Measurements from ENCODE around the gene MYO7A.

MYO7A gene

GRCh38 chr11:77127920-77128691 is at the start of gene MYO7A:
TSS of gene MYO7A (plus strand) at chr11:77128246. CDS start at chr11:77130635, 2,389 bp downstream.
- no peak for DNase-seq

GRCh38 chr11:77079666-77080065 is 48.4 kb upstream of the MYO7A start:
- no peak for DNase-seq

- DNase-seq: no peak
Observed at GRCh38 chr11:77080643-77081210, 47.3 kb upstream of the MYO7A start.

GRCh38 chr11:77081381-77081851 is 46.6 kb upstream of the MYO7A start:
- DNase-seq: no peak

DNA sequence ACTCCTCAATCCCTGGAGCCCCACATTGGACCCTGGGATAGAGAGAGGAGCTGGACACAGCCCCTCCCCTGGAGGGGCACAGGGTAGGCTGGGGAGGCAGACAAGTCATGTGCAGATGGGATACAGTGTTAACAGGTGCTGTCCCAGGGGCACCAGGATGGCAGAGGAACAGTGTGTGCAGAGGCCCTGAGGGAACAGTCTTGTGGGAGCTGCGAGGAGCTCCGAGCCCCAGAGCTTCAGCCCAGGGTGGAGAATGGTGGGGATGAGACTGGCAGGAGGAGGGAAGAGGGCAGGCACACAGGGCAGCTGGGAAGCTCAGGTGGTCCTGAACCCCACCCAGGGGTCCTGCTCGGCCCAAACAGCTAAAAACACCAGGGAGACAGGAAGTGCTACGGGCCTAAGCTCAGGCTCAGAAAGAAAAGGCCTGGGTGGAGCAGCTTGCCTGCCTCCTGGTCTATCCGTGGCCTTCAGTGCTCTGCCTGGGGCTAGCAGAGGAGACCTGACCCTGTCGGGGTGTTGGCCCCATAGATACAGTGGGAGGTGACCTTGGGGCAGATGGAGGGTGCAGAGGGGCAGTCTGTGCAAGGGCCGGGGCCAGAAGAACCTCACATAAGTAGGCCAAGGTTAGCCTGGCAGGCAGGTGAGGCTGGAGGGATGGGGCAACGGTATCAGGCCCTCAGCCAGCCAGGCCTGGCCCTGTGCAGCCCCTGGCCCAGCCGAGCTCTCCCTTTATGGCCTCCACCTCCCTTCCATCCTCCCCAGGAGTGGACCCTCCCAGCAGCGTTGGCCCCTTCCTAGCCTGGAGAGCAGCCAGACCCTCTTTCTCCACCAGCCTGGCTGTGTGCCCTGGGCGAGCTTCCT is 45.8 kb upstream of the MYO7A start:
- DNase-seq: no peak

- no peak for DNase-seq
Observed at GRCh38 chr11:77082838-77083565, 45.0 kb upstream of the MYO7A start.

DNA sequence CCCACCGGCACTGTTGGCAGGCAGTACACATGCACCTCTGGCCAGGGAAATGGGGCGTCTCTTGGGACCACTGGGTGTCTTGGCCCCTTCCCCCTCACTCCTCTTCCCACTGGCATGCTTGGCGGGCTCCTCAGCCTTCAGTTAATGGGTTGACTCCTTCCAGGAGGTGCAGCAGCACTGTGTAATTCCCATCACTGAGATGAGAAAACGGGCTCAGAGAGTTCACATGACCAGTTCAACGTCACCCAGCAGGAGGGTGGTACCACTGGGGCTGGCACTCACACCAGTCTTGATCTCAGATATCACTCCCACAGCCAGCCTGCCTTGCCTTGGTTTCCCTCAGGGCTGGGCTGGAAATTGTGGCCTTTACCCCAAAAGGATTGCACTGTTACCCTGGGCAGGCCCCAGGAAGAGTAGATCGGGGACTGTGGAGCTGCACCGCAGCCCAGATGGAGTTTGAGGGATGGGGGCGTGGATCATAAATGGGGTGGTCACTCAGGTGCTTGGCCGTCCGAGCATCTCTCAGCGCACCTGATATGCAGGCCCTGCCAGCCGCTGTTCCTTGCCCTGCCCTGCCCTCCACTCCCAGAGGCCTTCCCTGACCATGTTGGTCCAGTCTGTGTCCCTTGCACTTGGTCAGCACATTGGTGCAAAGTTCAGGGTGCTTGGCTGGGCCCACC is 44.3 kb upstream of the MYO7A start:
- no peak for DNase-seq

- DNase-seq: no peak
Observed at GRCh38 chr11:77084581-77085191, 43.4 kb upstream of the MYO7A start.

DNA sequence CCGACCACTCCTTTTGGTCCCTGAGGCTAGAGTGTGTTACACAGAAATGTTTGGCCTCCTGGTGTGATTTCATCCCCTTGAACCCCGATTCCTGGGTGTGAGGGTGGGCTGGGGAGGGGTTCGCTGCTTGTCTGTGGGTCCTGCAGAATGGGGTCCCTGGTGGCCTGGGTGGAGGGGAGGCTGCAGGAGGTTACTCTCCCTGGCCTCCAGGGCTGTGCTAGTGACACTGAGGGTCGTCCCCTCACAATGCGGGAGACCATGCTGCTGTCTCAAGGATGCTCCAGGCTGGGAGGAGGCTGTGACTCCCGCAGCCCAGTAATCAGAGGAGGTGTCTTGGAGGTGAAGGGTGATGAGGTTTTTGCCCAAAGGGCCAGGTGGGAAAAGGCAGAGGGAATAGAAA is 42.4 kb upstream of the MYO7A start:
- no peak for DNase-seq

DNA sequence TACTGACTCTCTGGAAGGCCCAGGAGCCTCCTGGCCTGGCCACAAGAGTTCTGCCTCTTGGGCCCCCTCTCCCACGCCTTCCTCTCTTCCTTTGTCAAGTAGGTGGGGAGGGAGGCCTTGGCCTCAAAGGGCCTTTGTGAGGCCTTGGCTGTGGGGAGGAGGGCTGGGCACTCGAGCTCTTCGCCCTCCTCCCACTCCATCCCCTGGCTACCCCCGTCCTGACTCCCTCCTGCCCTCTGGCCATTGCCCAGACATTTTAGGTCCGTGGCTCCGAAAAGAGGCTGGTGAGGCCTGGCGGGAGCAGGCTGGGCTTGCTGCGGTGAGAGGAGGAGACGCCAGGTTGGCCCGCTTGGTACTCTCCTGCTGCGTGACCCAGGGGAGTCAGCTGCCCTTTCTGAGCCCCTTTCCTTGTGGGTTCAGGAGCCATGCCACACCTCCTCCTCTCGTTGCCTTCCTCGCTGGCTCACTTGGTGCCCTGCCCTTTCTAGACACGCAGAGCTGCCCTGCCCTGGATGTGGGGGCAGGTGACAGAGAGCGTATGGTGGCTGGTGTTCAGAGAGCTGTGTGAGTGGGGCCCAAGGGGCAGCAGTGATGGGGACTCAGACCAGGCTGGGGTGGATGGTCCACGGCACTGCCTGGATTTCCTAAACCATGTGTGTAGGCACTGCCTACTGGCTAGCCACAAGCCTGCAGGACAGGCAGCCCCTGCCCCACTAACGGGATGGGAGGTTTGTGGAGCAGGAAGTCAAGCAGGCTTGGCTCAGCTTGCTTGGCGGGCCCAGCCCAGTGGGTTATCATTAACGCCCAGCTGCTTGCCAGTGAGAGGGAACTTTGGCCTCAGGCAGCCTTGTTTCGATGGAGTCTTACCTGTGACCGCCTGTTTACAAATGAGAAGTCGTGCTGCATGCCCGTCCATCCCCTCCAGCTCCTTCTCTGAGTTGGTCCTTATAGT is 41.2 kb upstream of the MYO7A start:
- DNase-seq: no peak

DNA sequence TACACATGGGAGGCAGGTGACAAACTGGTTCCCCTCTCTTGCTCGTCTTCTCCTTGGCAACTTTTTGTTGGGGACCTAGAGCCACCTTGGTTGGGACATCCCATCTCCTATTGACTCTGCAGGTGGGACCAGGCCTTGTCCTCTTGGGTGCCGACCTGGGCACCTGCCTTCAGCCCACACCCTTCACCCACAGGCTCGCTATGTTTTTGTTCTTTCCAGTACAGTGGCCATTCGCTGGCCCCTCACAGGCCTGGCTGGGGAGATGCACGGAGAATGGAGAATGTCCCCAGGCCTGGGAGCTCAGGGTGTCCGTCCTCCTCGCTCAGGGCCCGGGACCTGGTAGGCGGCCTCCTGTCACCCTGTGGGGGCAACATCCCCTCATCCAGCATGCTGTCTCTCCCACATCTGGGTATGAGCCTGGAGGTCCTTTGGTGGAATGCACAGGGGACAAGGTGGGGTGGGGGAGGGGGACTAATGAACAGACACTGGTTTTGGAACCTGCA is 40.3 kb upstream of the MYO7A start:
- no peak for DNase-seq

DNA sequence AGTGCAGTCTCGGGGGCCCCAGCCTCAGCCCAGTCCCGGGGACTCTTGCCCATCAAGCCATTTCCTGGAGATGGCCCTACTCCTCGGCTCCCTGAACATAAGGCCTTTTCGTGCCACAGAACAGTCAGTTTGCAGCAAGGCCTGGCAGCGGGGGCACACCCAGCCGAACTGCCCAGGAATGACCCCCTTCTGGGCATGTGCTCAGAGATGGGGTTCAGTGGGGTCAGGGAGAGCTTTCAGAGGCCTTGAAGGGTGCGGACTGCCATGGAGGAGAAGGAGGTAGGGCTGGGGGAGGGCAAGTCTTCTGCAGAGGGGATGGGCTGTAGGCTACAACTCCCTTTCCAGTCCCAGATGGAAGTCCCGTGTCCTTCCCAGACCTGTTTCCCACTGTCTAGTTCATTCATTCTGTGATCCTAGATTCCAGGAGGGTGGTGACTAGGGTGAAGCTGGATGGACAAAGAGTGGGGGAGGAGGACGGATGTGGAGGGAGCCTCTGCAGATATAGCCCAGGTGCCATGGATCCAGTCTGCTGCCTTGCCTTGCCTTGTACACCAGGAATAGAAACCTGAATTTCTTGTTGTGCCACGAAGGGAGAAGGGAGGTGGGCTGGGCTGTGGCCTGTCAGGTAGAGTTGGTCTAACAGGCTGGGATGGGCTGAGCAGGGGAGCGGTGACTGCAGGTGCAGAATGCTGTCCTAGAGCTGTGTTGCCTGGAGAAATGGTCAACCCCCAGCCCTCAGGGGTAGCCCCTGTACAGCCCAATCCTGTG is 39.6 kb upstream of the MYO7A start:
- DNase-seq: no peak

GRCh38 chr11:77089004-77089545 is 39.0 kb upstream of the MYO7A start:
- DNase-seq: no peak

- no peak for DNase-seq
Observed at GRCh38 chr11:77090046-77090372, 38.0 kb upstream of the MYO7A start.

DNA sequence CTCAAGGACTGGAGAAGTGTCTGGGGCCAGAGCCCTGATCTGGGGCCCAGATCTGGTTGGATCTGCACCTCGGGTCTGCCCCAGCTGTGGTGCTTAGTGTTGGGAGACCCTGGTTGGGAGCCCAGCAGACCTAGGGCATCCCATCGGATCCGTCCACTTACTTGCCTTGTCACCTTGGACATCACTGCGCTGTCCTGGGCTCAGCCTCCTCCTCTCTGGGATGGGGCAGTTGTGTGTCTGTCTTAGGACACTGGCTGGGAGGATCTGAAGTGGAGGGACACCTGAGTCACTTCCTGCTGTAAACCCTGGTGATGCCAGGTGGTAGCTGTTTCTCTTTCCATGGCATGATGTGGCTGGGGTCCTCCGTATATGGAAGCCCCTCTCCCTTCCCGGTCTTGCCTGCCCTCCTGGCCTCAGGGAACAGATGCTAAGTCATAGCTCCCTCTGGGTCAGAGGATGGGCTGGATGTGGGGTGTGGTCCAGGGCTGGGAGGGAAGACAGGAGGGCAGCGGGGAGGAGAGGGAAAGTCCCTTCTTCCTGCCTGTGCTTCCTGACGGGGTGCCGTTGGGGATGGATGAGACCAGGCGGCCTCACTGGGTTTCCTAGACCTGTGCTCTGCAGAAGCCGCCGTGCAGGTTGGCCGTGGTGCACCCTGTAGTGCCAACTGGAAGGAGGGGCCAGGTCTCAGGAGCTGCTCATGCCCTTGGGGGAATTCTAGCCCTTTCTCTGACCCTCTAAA is 37.5 kb upstream of the MYO7A start:
- no peak for DNase-seq

DNA sequence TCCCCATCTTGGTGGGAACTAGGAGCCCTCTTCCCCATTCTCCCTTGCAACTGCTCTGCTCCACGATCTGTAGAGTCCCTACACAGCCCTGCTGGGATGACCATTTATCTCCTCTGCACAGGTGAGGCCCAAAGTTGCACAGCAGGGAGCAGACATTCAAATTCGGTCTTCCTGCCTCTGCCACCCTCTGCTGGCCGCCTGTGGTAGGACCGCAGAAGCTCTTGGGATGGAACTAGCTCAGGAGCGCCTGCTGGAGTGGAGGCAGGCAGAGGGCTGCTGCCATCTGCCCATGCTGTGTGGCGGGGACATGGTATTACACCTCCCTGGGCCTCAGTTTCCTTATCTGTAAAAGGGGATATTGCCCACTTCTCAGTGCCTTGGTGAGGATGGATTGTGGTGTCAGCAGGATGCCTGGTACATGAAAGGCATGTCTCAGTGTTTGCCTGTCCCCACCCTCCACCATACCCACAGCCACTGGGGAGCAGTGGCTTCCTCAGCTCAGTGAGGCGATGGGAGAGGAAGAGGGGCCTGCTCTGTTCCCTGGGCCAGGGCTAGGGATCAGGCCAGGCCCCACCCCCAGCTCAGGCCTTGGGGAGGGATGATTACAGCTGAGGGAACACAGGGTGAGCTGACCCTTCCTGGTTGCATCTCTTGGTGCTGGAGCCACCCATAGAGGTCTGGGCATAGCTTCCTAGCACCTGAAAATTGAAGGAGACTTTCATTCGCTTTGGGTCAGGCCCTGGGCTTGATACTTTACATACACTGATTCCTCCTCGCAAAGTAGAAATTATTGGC is 36.7 kb upstream of the MYO7A start:
- DNase-seq: peak; percentile 43

GRCh38 chr11:77092382-77092781 is 35.7 kb upstream of the MYO7A start:
- DNase-seq: no peak

Data from NCI-H226 (cell line).